SK-N-SH (cell line): Measurements from ENCODE around the gene BTBD16. TPM values are rescaled to one million over a fixed set of nuclear protein-coding genes. Genes with fewer than 3 reads are reported as not detected.

Source experiments
- CTCF ChIA-PET: fragments of 300-600, 350-600 bp; formaldehyde crosslinking; extraction: SDS; loops from one replicate; lab custom pipeline; 2021; lab: Yijun Ruan, JAX
- POLR2A ChIA-PET: fragments of 350-600 bp; sonication (Branson Sonifier 250); formaldehyde crosslinking; extraction: SDS; loops from one replicate; lab custom pipeline; 2020; ENCODE audit warnings: antibody characterized with exemption, inconsistent platforms; lab: Yijun Ruan, JAX
- DNase-seq: peaks from one replicate; pipeline ENCODE4 v3.0.0; 2012
- H2AFZ ChIP-seq: fragments of 200-600 bp; sonication (generic); 2 replicates; pipeline ENCODE4 v1.8.1; 2016; ENCODE audit warnings: antibody characterized with exemption, mild to moderate bottlenecking, low read depth
- H3F3A ChIP-seq: fragments of 200-600 bp; sonication (generic); replicated peaks from 2 replicates; pipeline ENCODE3; 2016; ENCODE audit warnings: antibody characterized with exemption, mild to moderate bottlenecking; ENCODE audit not compliant: insufficient read depth
- H3K27ac ChIP-seq, 2 experiments: fragments of 200-500 bp in 1 of 2; fragments of 200-600 bp in 1 of 2; sonication (Bioruptor generic) in 1 of 2; sonication (generic), shearing (Covaris generic) in 1 of 2; 2 replicates each; pipeline versions ENCODE4 v1.5.1 to v1.6.1; 2014 to 2016; ENCODE audit warnings: low read depth in 2 of 2, inconsistent platforms in 1 of 2, low read length in 1 of 2, mild to moderate bottlenecking in 1 of 2, mixed read lengths in 1 of 2
- H3K27me3 ChIP-seq: fragments of 200-600 bp; sonication (generic), shearing (Covaris generic); 2 replicates; pipeline ENCODE4 v1.6.1; 2016; ENCODE audit warnings: mixed run types; ENCODE audit not compliant: insufficient read depth
- H3K36me3 ChIP-seq, 2 experiments: fragments of 200-500 bp in 1 of 2; fragments of 200-600 bp in 1 of 2; sonication (Bioruptor generic) in 1 of 2; sonication (generic) in 1 of 2; replicated peaks in 1 of 2; 2 replicates each; pipeline versions ENCODE3 to v1.5.1; 2014 to 2016; ENCODE audit warnings: low read length in 1 of 2, mild to moderate bottlenecking in 1 of 2; ENCODE audit not compliant: insufficient read depth in 2 of 2, control insufficient read depth in 1 of 2
- H3K4me1 ChIP-seq, 2 experiments: fragments of 200-500 bp in 1 of 2; fragments of 200-600 bp in 1 of 2; sonication (Bioruptor generic) in 1 of 2; sonication (generic), shearing (Covaris generic) in 1 of 2; 2 replicates each; pipeline versions ENCODE4 v1.5.1 to v1.6.1; 2014 to 2016; ENCODE audit warnings: low read depth in 1 of 2, low read length in 1 of 2, mixed run types in 1 of 2; ENCODE audit not compliant: insufficient read depth in 2 of 2, control insufficient read depth in 1 of 2
- H3K4me2 ChIP-seq: fragments of 200-600 bp; sonication (generic), shearing (Covaris generic); 2 replicates; pipeline ENCODE4 v1.6.1; 2017; ENCODE audit warnings: mixed run types
- H3K4me3 ChIP-seq, 2 experiments: fragments of 200-500 bp in 1 of 2; fragments of 200-600 bp in 1 of 2; sonication (Bioruptor generic) in 1 of 2; sonication (generic), shearing (Covaris generic) in 1 of 2; 2 replicates each; pipeline versions ENCODE4 v1.5.1 to v1.8.1; 2014 to 2016; ENCODE audit warnings: low read depth in 2 of 2, inconsistent platforms in 1 of 2, low read length in 1 of 2, mild to moderate bottlenecking in 1 of 2, mixed read lengths in 1 of 2, moderate library complexity in 1 of 2
- H3K79me2 ChIP-seq: fragments of 200-600 bp; sonication (generic); 2 replicates; pipeline ENCODE4 v1.8.1; 2017; ENCODE audit warnings: mild to moderate bottlenecking; ENCODE audit not compliant: insufficient read depth
- H3K9ac ChIP-seq: fragments of 200-600 bp; sonication (generic); 2 replicates; pipeline ENCODE4 v1.6.1; 2017; ENCODE audit warnings: mixed run types
- H3K9me2 ChIP-seq: fragments of 200-600 bp; sonication (generic); 2 replicates; pipeline ENCODE4 v1.6.1; 2017; ENCODE audit warnings: mixed run types
- H3K9me3 ChIP-seq: fragments of 200-600 bp; sonication (generic); 2 replicates; pipeline ENCODE4 v1.6.1; 2017; ENCODE audit warnings: mixed run types, mild to moderate bottlenecking, moderate library complexity
- H4K20me1 ChIP-seq: fragments of 200-600 bp; sonication (generic); 2 replicates; pipeline ENCODE4 v1.6.1; 2017; ENCODE audit warnings: mild to moderate bottlenecking, mixed run types; ENCODE audit not compliant: insufficient read depth
- CHD2 ChIP-seq: fragments of 150-350 bp; IDR thresholded peaks from 2 replicates; pipeline ENCODE4 v1.6.1; 2018; ENCODE audit warnings: low read length; ENCODE audit not compliant: partially characterized antibody
- EP300 ChIP-seq, 2 experiments: IDR thresholded peaks; 2 replicates each; pipeline versions ENCODE4 v1.4.0 to v1.6.1; 2012; ENCODE audit warnings: borderline replicate concordance in 1 of 2, low read depth in 1 of 2, low read length in 1 of 2
- FOSL2 ChIP-seq: IDR thresholded peaks from 2 replicates; pipeline ENCODE4 v1.4.0; 2012; ENCODE audit warnings: low read depth, mild to moderate bottlenecking, moderate library complexity, borderline replicate concordance
- FOXM1 ChIP-seq: IDR thresholded peaks from 2 replicates; pipeline ENCODE4 v1.4.0; 2012; ENCODE audit warnings: low read depth, mild to moderate bottlenecking
- MAX ChIP-seq: IDR thresholded peaks from 2 replicates; pipeline ENCODE4 v1.4.0; 2012; ENCODE audit warnings: low read depth
- PBX3 ChIP-seq: IDR thresholded peaks from 2 replicates; pipeline ENCODE4; 2012
- POLR2AphosphoS5 ChIP-seq: IDR thresholded peaks from 2 replicates; pipeline ENCODE4 v1.6.1; 2012; ENCODE audit warnings: low read depth, low read length
- RAD21 ChIP-seq: IDR thresholded peaks from 2 replicates; pipeline ENCODE4 v1.6.1; 2012; ENCODE audit warnings: mild to moderate bottlenecking, low read length
- RXRA ChIP-seq: IDR thresholded peaks from 2 replicates; pipeline ENCODE4 v1.4.0; 2012; ENCODE audit warnings: low read depth, mild to moderate bottlenecking, borderline replicate concordance
- YY1 ChIP-seq: IDR thresholded peaks from 2 replicates; pipeline ENCODE4 v1.4.0; 2012; ENCODE audit warnings: low read depth, mild to moderate bottlenecking
- WGBS: methylation state at CpG from one replicate; pipeline ENCODE4 v1.1.6; 2017; ENCODE audit warnings: low lambda C conversion rate; 5-methylcytosine and 5-hydroxymethylcytosine counted together
- polyA plus RNA-seq, 3 experiments: library from polyadenylated mRNA; depleted of rRNA; stranded (reverse); fragments of >200 nt; gene quantifications; 2 replicates each; pipeline ENCODE4 v1.2.3, GENCODE V29; 2012

BTBD16 gene
- polyA plus RNA-seq, 1 of the 3 experiments (the other 2 are of a cell fraction) = not detected

- no peak overlapping the region for H3K4me2 ChIP-seq
- TF ChIP-seq PBX3 (no peak), RXRA (no peak), YY1 (no peak), CHD2 (no peak), FOXM1 (no peak), RAD21 (0 out of 2 replicates have a peak, but pooled peaks have one; percentile 9), FOSL2 (no peak), EP300 (IDR thresholded peaks at IDR 0.05; ENCODE audit: borderline replicate concordance in 1 of 2, low read depth in 1 of 2, low read length in 1 of 2) (no peak), POLR2AphosphoS5 (no peak)
- H4K20me1 ChIP-seq = no peaks in the 10 kb centered on the region
- no peak overlapping the region for H3K9ac ChIP-seq
- peaks cover 0 to 31% of the 10 kb centered on the region in 2 experiments; a peak in 2 of 4 replicates for H3K4me1 ChIP-seq
- no peaks in the 10 kb centered on the region for H3K9me2 ChIP-seq
- H3F3A ChIP-seq = no peaks in the 10 kb centered on the region
- H3K27ac ChIP-seq = no peak overlapping the region
- H3K4me3 ChIP-seq = no peak overlapping the region
- ChIA-PET CTCF (interaction anchor here (0.9 to 1.2 kb wide), 2 partner anchors 28 to 90 kb away, joined by 3 read pairs; no protein-coding TSS in a partner anchor), POLR2A (no interaction called here)
- no peaks in the 10 kb centered on the region for H3K27me3 ChIP-seq
- H3K9me3 ChIP-seq = no peaks in the 10 kb centered on the region
- H2AFZ ChIP-seq = no peak overlapping the region
- peaks cover 2 to 17% of the 10 kb centered on the region in 2 experiments for H3K36me3 ChIP-seq
- WGBS = 94% methylated on average over 10 of the region's 10 CpGs
- H3K79me2 ChIP-seq = no peaks in the 10 kb centered on the region
- DNase-seq = no peak
Observed at GRCh38 chr10:122239578-122240257, 31.4 kb upstream of the BTBD16 start.

- ChIA-PET POLR2A (no interaction called here), CTCF (interaction anchor here (0.9 kb wide), 1 partner anchor 91 kb away, joined by 3 read pairs; no protein-coding TSS in a partner anchor)
- Histone ChIP-seq H3K9me2 (no peaks in the 10 kb centered on the region), H3K79me2 (no peaks in the 10 kb centered on the region), H3K9ac (no peak overlapping the region), H3K36me3 (peaks cover 8 to 21% of the 10 kb centered on the region in 2 experiments), H3K27me3 (no peaks in the 10 kb centered on the region), H2AFZ (no peak overlapping the region), H3F3A (no peaks in the 10 kb centered on the region), H3K4me2 (no peak overlapping the region), H3K27ac (no peak overlapping the region), H4K20me1 (no peaks in the 10 kb centered on the region), H3K4me3 (no peak overlapping the region), H3K4me1 (peaks cover 0 to 29% of the 10 kb centered on the region in 2 experiments; a peak in 2 of 4 replicates), H3K9me3 (no peaks in the 10 kb centered on the region)
- WGBS = 95% methylated on average over 6 of the region's 6 CpGs
- no peak for TF ChIP-seq MAX
- no peak for DNase-seq
Observed at GRCh38 chr10:122240401-122240800, 30.7 kb upstream of the BTBD16 start.
